PC-3 (cell line): Measurements from ENCODE around the gene ARID5B. TPM values are rescaled to one million over a fixed set of nuclear protein-coding genes. Genes with fewer than 3 reads are reported as not detected.

Source experiments
- ATAC-seq: fragments of 200-7000 bp; cut with Tn5 transposase; 2 replicates; pipeline ENCODE4 v1.9.1; 2020; ENCODE audit warnings: mild to moderate bottlenecking, moderate library complexity
- BruUV-seq: library from RNA; stranded (reverse); fragments of 400-500 nt; replicated peaks from 2 replicates; lab custom pipeline; 2021; lab: Mats Ljungman, UMichigan
- CTCF ChIA-PET: fragments of 300-600 bp; sonication (Branson Sonifier 250); formaldehyde crosslinking; loops from one replicate; lab custom pipeline; 2022; ENCODE audit warnings: antibody characterized with exemption; lab: Charles Lee
- POLR2A ChIA-PET: fragments of 300-600 bp; sonication (Branson Sonifier 250); formaldehyde crosslinking; loops from one replicate; lab custom pipeline; 2022; ENCODE audit warnings: antibody characterized with exemption; ENCODE audit not compliant: unreplicated experiment; lab: Charles Lee
- DNase-seq: peaks from one replicate; pipeline ENCODE4 v3.0.0-alpha.2; 2015
- H2AFZ ChIP-seq: fragments of 300-600 bp; sonication (generic); 2 replicates; pipeline ENCODE4 v1.6.0; 2016; ENCODE audit warnings: antibody characterized with exemption, low read length
- H3F3A ChIP-seq: fragments of 300-600 bp; sonication (generic); one replicate; pipeline ENCODE4 v1.6.0; 2017; ENCODE audit warnings: antibody characterized with exemption, low read length, control low read depth, mild to moderate bottlenecking; ENCODE audit not compliant: unreplicated experiment
- H3K27ac ChIP-seq: fragments of 300-600 bp; sonication (generic); 2 replicates; pipeline ENCODE4 v1.5.1; 2016; ENCODE audit warnings: mild to moderate bottlenecking, low read length
- H3K27me3 ChIP-seq: fragments of 300-600 bp; sonication (generic); 2 replicates; pipeline ENCODE4 v1.6.1; 2016; ENCODE audit warnings: low read length, mixed read lengths
- H3K36me3 ChIP-seq: fragments of 300-600 bp; sonication (generic); 2 replicates; pipeline ENCODE4 v1.6.1; 2016; ENCODE audit warnings: low read depth, mixed run types, low read length, mixed read lengths
- H3K4me1 ChIP-seq: fragments of 300-600 bp; sonication (generic); 2 replicates; pipeline ENCODE4 v1.5.1; 2016; ENCODE audit warnings: low read length; ENCODE audit not compliant: insufficient read depth
- H3K4me2 ChIP-seq: fragments of 300-600 bp; sonication (generic); 2 replicates; pipeline ENCODE4 v1.6.0; 2016; ENCODE audit warnings: low read length
- H3K4me3 ChIP-seq: fragments of 300-600 bp; sonication (generic); 2 replicates; pipeline ENCODE4 v1.5.1; 2016; ENCODE audit warnings: mild to moderate bottlenecking, low read length, mixed read lengths
- H3K79me2 ChIP-seq: fragments of 300-600 bp; sonication (generic); 2 replicates; pipeline ENCODE4 v1.6.1; 2017; ENCODE audit warnings: low read length, mixed read lengths
- H3K9ac ChIP-seq: fragments of 300-600 bp; sonication (generic); 2 replicates; pipeline ENCODE4 v1.6.0; 2016; ENCODE audit warnings: mild to moderate bottlenecking, low read length
- H3K9me2 ChIP-seq: fragments of 300-600 bp; sonication (generic); replicated peaks from 2 replicates; pipeline ENCODE4 v1.6.1; 2016; ENCODE audit warnings: mixed run types, low read length, mixed read lengths
- H3K9me3 ChIP-seq: fragments of 300-600 bp; sonication (generic); 2 replicates; pipeline ENCODE4 v1.6.1; 2016; ENCODE audit warnings: low read length, mixed read lengths
- H4K20me1 ChIP-seq: fragments of 300-600 bp; sonication (generic); 2 replicates; pipeline ENCODE4 v1.6.1; 2016; ENCODE audit warnings: low read length, mixed read lengths
- EZH2 ChIP-seq: fragments of 300-600 bp; sonication (generic); IDR thresholded peaks from one replicate; pipeline ENCODE4 v1.6.1; 2017; ENCODE audit warnings: antibody characterized with exemption, mild to moderate bottlenecking, low read length; ENCODE audit not compliant: unreplicated experiment
- EZH2phosphoT487 ChIP-seq: fragments of 300-600 bp; sonication (generic); IDR thresholded peaks from 2 replicates; pipeline ENCODE4 v1.6.1; 2018; ENCODE audit warnings: mild to moderate bottlenecking, antibody characterized with exemption, low read length, borderline replicate concordance
- intact Hi-C: fragments of 100-400 bp; cut with micrococcal nuclease; formaldehyde crosslinking; loops from 2 replicates; pipeline ENCODE4 v1.9.0; 2023
- total RNA-seq: library from RNA; depleted of rRNA; stranded (reverse); fragments of >200 nt; gene quantifications from 2 replicates; pipeline ENCODE4 v1.2.3, GENCODE V29; 2014
- TF ChIP-seq, protein P1 (sequence below): fragments of 300-600 bp; sonication (generic); conservative IDR thresholded peaks from 2 replicates; pipeline ENCODE4 v1.5.1; 2017; ENCODE audit warnings: antibody characterized with exemption, low read depth, mild to moderate bottlenecking, low read length

Gene ARID5B
- total RNA-seq, 1 experiment from 2014 or later: 26.4 TPM

DNA sequence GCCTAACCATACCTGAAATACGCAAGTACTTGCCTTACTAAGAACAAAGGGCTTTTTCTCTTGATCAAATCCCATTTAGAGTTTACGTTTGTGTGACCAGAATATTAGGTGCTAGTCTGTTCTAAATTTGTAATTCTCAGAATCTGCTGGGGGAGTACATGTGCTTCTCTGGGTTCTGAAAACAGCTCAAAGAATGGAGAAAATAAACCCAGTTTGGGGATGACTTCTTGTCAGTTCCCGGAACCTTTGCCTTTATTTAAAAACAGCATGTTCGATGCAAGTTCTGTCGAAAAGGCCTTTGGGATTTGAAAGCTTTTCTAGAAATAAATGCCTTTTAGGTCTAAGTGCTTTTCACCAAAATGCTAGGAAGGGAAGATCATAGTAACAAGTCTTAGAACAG, 147.0 kb downstream of the ARID5B start:
- peak overlapping the region; percentile 77 for H3K27ac ChIP-seq
- H3K9me2 ChIP-seq: no peaks in the 10 kb centered on the region
- H3K27me3 ChIP-seq: no peaks in the 10 kb centered on the region
- peak overlapping the region; percentile 63 for H3K4me3 ChIP-seq
- BruUV-seq: no TSS peak
- peak overlapping the region; percentile 70 for H3K9ac ChIP-seq
- TF ChIP-seq EZH2phosphoT487 (no peak), EZH2 (no peak)
- TF ChIP-seq, protein P1, sequence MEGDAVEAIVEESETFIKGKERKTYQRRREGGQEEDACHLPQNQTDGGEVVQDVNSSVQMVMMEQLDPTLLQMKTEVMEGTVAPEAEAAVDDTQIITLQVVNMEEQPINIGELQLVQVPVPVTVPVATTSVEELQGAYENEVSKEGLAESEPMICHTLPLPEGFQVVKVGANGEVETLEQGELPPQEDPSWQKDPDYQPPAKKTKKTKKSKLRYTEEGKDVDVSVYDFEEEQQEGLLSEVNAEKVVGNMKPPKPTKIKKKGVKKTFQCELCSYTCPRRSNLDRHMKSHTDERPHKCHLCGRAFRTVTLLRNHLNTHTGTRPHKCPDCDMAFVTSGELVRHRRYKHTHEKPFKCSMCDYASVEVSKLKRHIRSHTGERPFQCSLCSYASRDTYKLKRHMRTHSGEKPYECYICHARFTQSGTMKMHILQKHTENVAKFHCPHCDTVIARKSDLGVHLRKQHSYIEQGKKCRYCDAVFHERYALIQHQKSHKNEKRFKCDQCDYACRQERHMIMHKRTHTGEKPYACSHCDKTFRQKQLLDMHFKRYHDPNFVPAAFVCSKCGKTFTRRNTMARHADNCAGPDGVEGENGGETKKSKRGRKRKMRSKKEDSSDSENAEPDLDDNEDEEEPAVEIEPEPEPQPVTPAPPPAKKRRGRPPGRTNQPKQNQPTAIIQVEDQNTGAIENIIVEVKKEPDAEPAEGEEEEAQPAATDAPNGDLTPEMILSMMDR: no peak
- DNase-seq (no peak), ATAC-seq (no peak)
- H3K79me2 ChIP-seq: peaks cover 45% of the 10 kb centered on the region
- intact Hi-C loops: loop anchor here (10.0 kb wide), 1 partner anchor 1234 kb away; no protein-coding TSS in a partner anchor
- H4K20me1 ChIP-seq: no peaks in the 10 kb centered on the region
- H3K36me3 ChIP-seq: peaks cover 21% of the 10 kb centered on the region
- H3K9me3 ChIP-seq: no peaks in the 10 kb centered on the region
- CTCF ChIA-PET: interaction anchor here (4.9 kb wide), 1 partner anchor 10 kb away, joined by 52 read pairs; no protein-coding TSS in a partner anchor
- peaks cover 12% of the 10 kb centered on the region for H3F3A ChIP-seq
- H2AFZ ChIP-seq: peak overlapping the region; percentile 51
- POLR2A ChIA-PET: interaction anchor here (0.6 to 1.0 kb wide), 4 partner anchors 10 to 1192 kb away, joined by 4 to 7 read pairs (median 4); no protein-coding TSS in a partner anchor
- peak overlapping the region; percentile 80 for H3K4me2 ChIP-seq
- peaks cover 82% of the 10 kb centered on the region for H3K4me1 ChIP-seq

DNA sequence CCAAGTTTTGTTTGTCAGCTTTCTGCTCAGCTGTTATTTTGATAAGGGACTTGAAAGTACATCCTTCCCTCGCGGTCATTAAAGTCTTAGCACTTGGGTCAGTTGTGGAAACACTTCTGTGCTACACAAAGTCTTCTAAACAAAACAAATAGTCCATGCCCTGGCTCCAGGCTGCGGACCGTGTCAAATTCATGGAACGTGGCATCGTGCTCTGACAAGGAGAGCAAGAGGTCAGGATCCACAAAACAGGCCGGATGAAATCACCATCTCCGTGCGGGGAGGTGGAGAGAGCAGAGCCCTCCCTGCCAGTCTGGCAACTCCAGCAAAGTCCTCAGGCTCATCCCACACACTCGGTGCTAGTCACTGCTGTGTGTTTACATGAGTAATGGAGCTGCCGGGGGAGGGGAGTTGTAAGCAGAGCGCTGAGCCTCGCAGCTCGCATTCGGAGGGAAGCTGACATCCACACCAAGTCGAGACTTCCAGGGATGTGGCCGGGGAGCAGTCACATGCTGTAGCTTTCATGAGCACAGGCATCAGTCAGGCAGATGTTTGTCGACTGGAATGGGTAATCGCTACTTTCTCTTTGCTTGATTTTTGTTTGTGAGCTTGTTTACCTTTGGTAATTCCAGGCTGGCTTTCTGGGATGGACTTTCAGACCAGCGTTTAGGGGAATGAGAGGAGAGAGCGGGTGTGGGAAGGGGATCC, 147.6 kb downstream of the ARID5B start:
- intact Hi-C loops: loop anchor here (1.0 to 10.0 kb wide), 6 partner anchors 28 to 1234 kb away; no protein-coding TSS in a partner anchor
- peak; percentile 100 for DNase-seq
- CTCF ChIA-PET: interaction anchor here (0.6 to 4.9 kb wide), 12 partner anchors 10 to 365 kb away, joined by 3 to 52 read pairs (median 4); no protein-coding TSS in a partner anchor
- POLR2A ChIA-PET: interaction anchor here (0.5 to 2.0 kb wide), 16 partner anchors 11 to 1191 kb away, joined by 3 to 16 read pairs (median 6); no protein-coding TSS in a partner anchor
- TF ChIP-seq EZH2phosphoT487 (no peak), EZH2 (no peak)
- TF ChIP-seq, protein P1: no peak
- Histone ChIP-seq H3K9me3 (no peaks in the 10 kb centered on the region), H3K9ac (peak overlapping the region; percentile 70), H3K27ac (peak overlapping the region; percentile 77), H3K79me2 (peaks cover 49% of the 10 kb centered on the region), H4K20me1 (no peaks in the 10 kb centered on the region), H3K4me2 (peak overlapping the region; percentile 80), H3K27me3 (no peaks in the 10 kb centered on the region), H3K4me3 (peak overlapping the region; percentile 63), H2AFZ (peak overlapping the region; percentile 51), H3F3A (peaks cover 12% of the 10 kb centered on the region), H3K36me3 (peaks cover 21% of the 10 kb centered on the region), H3K9me2 (no peaks in the 10 kb centered on the region), H3K4me1 (peaks cover 76% of the 10 kb centered on the region)
- peak; percentile 87 for ATAC-seq
- no TSS peak for BruUV-seq
